LNCAP (cell line): ENCODE results near the gene SLC15A1.

Experiments
- TF ChIP-seq, protein P1 (sequence below): fragments of 450-650 bp; IDR thresholded peaks from 2 replicates; pipeline ENCODE4 v1.5.1; 2017; ENCODE audit warnings: mild to moderate bottlenecking

Gene SLC15A1

DNA sequence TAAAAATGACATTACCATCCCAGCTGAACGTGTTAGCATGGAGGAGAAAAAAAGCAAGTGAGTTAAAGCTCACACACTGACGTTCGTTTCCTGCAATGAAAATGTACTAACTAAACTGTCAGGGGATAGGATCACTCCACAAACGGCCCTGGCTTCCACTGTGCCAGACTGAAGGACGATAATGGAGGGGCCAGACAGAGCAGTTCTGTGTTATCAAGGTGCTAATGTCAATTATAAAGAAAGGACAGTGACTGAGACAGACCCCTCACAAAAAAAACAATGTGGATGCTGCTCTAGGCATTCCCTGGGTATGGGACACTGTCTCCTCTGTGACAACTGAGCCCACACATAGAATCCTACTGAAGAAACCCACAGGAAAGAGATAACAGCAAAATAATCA lies 43.7 kb upstream of the SLC15A1 start:
- TF ChIP-seq, protein P1, sequence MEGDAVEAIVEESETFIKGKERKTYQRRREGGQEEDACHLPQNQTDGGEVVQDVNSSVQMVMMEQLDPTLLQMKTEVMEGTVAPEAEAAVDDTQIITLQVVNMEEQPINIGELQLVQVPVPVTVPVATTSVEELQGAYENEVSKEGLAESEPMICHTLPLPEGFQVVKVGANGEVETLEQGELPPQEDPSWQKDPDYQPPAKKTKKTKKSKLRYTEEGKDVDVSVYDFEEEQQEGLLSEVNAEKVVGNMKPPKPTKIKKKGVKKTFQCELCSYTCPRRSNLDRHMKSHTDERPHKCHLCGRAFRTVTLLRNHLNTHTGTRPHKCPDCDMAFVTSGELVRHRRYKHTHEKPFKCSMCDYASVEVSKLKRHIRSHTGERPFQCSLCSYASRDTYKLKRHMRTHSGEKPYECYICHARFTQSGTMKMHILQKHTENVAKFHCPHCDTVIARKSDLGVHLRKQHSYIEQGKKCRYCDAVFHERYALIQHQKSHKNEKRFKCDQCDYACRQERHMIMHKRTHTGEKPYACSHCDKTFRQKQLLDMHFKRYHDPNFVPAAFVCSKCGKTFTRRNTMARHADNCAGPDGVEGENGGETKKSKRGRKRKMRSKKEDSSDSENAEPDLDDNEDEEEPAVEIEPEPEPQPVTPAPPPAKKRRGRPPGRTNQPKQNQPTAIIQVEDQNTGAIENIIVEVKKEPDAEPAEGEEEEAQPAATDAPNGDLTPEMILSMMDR, result no peak

DNA sequence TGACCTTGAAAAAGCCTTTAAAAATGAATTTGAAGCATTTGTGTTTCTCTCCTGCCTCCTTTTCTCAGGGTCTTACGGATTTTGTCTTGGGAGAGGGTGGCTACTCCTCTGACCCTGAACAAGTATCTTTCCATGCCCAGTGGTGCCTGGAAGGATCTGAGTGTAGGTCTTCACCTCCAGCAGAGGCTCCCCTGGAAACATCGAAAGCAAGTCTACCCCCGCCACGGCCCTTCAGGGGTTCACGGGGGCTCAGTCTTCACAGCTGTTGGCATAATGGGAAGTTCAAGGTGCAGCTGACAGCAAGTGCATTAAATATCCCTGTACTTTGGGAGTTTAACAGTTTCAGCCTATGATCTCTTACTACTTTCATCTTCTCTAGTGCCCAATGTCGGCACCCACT lies 42.7 kb upstream of the SLC15A1 start:
- TF ChIP-seq, protein P1, result no peak

DNA sequence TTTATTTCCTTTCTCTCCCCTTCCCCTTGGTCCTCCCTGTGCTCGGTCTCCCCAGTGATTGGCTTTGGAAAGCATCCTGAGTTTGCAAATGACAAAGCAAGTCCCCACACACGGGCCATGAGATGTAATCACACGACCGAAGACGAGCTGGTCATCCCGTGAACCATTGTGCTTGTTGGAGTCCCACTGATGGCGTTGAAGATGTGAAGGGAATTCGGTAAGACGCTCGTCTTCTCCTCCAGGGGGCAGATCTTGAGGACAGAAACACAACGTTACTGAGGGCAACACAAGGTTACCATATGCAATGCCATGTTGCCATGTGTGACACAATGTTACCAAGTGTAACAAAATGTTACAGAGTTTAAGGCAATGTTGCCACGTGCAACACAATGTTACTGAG lies 42.0 kb upstream of the SLC15A1 start:
- TF ChIP-seq, protein P1, result no peak

DNA sequence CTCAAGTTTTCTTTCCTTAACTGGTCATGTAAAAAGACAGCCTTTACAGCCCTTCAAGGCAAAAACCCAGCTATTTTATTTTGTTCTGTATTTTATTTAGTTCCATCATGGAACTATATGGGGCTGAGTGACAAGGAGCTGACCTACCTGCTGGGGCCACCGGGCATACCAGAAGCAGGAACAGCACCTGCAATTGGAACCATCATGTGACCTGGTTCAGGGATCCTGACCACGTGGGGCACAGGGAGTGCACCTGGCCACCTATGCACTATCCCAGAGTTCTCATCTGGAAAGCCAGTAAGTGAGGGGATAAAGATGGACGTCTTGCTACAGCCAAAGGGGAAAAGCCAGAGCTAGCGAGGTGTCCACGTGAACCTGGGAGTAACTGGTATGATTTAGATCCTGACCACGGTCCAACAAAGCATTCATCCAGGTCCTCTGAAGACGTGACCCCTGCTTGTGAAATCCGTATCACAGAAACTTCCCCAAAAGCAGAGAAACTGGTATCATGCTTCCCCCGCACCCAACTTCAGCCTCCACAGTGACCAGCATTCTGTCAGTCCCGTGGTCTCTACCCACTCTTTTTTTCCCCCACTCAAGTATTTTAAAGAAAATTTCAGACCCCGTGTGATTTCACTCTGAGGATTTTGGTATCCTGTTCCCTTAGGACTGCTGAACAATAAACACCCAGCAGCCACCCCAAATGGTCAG lies 40.5 kb upstream of the SLC15A1 start:
- TF ChIP-seq, protein P1, result no peak

DNA sequence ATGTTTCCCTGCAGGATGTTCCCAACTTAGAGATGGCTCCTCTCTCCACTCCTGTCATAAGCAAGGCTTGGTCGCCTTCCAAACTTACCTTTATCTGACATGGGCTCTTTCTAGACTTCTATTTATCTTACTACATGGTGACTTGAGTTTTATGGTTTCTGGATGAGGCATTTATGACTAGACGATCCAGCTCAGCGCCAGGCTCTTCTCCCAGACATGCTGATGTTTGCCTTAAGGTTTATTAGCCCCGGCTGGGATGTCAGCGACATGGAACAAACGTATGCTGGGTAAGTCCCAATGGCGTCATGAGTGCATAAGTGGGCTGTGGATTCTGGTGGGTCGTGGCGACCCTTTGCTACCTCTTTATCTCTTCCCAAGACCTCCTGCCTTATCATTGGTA lies 39.8 kb upstream of the SLC15A1 start:
- TF ChIP-seq, protein P1, result no peak

DNA sequence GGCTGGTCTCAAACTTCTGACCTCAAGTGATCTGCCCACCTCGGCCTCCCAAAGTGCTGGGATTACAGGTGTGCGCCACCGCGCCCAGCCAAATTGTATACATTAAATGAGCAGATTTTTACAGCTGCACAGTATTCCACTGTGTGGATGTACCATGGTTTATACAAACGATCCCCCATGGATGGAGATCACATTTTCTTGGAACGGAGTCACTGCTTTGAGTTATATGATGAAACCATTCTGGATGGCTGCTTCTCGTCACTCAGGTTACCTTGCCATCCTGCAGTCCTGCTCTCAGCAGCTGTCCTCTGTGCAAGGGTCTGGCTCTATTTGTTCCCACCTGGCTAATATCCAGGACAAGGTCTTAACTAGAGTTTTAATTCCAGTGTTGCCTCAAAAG lies 39.1 kb upstream of the SLC15A1 start:
- TF ChIP-seq, protein P1, result no peak

DNA sequence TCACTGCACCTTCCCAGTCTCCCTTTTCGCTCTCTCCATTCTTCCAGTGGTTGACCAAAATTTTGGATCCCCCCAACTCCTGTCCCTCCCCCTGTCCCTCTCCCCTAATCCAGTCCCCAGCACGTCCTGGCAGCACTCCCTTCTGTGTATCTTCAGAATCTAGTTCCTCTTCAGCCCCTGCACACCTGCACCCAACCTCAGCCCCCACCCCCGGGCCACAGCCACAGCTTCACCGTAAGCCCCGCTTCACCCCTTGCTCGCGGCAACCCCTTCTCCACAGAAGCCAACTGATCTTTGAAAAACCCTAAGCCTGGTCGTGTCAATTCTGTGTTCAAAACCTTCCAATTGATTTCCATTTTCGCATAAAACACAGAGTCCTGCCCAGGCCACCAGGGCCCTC lies 35.5 kb upstream of the SLC15A1 start:
- TF ChIP-seq, protein P1, result no peak

DNA sequence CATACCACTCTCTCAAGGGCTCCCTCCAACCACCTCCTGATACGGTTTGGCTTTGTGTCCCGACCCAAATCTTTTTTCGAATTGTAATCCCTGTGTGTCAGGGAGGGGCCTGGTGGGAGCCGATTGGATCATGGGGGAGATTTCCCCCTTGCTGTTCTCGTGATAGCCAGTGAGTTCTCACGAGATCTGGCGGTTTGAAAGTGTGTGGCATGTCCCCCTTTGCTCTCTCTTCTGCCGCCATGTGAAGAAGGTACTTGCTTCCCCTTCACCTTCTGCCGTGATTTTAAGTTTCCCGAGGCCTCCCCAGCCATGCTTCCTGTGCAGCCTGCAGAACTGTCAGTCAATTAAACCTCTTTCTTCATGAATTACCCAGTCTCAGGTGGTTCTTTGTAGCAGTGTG lies 34.7 kb upstream of the SLC15A1 start:
- TF ChIP-seq, protein P1, result no peak
